Gastroesophageal sphincter (tissue), 4 donors: ENCODE results near the gene SLCO1A2. TPM values are rescaled to one million over a fixed set of nuclear protein-coding genes. Genes with fewer than 3 reads are reported as not detected.
"Not testable (repeated sequence)": the region's sequence is repeated elsewhere in the genome, so short reads cannot be mapped to it uniquely, and the experiment has no call there.

Source experiments
- ATAC-seq: fragments of 150-250 bp; one replicate; pipeline ENCODE4 v1.9.1; 2016; ENCODE audit warnings: mild to moderate bottlenecking, moderate library complexity
- H3K27ac ChIP-seq, 4 donors: fragments of 200-600 bp; sonication (generic) in 3 of 4; 1 replicate in 3 of 4; 2 replicates in 1 of 4; pipeline ENCODE4 v1.5.1; 2016 to 2019
- H3K27me3 ChIP-seq: fragments of 200-600 bp; sonication (generic); one replicate; pipeline ENCODE4 v1.5.1; 2019
- H3K36me3 ChIP-seq, 2 donors: fragments of 200-600 bp; sonication (generic); one replicate each; pipeline ENCODE4 v1.5.1; 2019; ENCODE audit warnings: control low read depth in 1 of 2
- H3K4me1 ChIP-seq, 3 donors: fragments of 200-600 bp; sonication (generic); 1 replicate in 2 of 3; 2 replicates in 1 of 3; pipeline ENCODE4 v1.5.1; 2016 to 2019; ENCODE audit warnings: control low read depth in 2 of 3
- H3K4me3 ChIP-seq, 2 donors: fragments of 200-600 bp; sonication (generic); one replicate each; pipeline ENCODE4 v1.5.1; 2019; ENCODE audit warnings: mild to moderate bottlenecking in 1 of 2, moderate library complexity in 1 of 2
- H3K9me3 ChIP-seq, 3 donors: fragments of 200-600 bp; sonication (generic); one replicate each; pipeline ENCODE4 v1.5.1; 2017 to 2019; ENCODE audit warnings: control low read depth in 2 of 3
- EP300 ChIP-seq: sonication (generic); formaldehyde crosslinking; IDR thresholded peaks from one replicate; pipeline ENCODE4 v1.6.1; 2017; ENCODE audit warnings: antibody characterized with exemption, mild to moderate bottlenecking
- POLR2A ChIP-seq, 2 donors: fragments of 450-650 bp; IDR thresholded peaks; one replicate each; pipeline ENCODE4 v1.6.1; 2017; ENCODE audit warnings: antibody characterized with exemption in 2 of 2, mild to moderate bottlenecking in 2 of 2, moderate library complexity in 1 of 2
- POLR2AphosphoS5 ChIP-seq: sonication (generic); formaldehyde crosslinking; IDR thresholded peaks from one replicate; pipeline ENCODE4 v1.6.1; 2017; ENCODE audit warnings: antibody characterized with exemption
- WGBS, 2 donors: methylation state at CpG; one replicate each; pipeline ENCODE4 v1.1.5; 2018; ENCODE audit warnings: low coverage in 1 of 2; 5-methylcytosine and 5-hydroxymethylcytosine counted together
- total RNA-seq, 4 donors: library from RNA; depleted of rRNA; stranded (reverse); fragments of >200 nt; gene quantifications; one replicate each; pipeline ENCODE4 v1.1.0, GENCODE V29; 2016
- TF ChIP-seq, protein P1 (sequence below), 4 experiments: fragments of 200-600 bp in 2 of 4; fragments of 450-650 bp in 2 of 4; sonication (generic) in 1 of 4; IDR thresholded peaks; one replicate each; pipeline ENCODE4 v1.5.1; 2017 to 2019; ENCODE audit warnings: antibody characterized with exemption in 4 of 4, mild to moderate bottlenecking in 2 of 4, moderate library complexity in 2 of 4

The SLCO1A2 gene
- total RNA-seq: under 1 TPM in 1 of 4 donors, not detected in 3; 0.04 TPM

GRCh38 chr12:21334771-21335325 lies at the start of gene SLCO1A2:
SLCO1A2 (minus strand) TSS chr12:21334917; CDS start chr12:21334647, 270 bp downstream.
- Histone ChIP-seq H3K27me3 (no peaks in the 10 kb centered on the region), H3K4me3 (no peak within 1 kb of the TSS), H3K27ac (no peak within 1 kb of the TSS), H3K4me1 (no peaks in the 10 kb centered on the region), H3K9me3 (peaks cover 0 to 4% (median 0%) of the 10 kb centered on the region in 3 donors), H3K36me3 (no peaks in the 10 kb centered on the region)
- WGBS, 2 donors: 35 to 63% methylated on average over 2 to 3 of the region's 3 CpGs
- ATAC-seq: no peak
- no peak for TF ChIP-seq POLR2AphosphoS5
- no peak for TF ChIP-seq POLR2A (IDR thresholded peaks at IDR 0.05)
- no peak for TF ChIP-seq EP300
- TF ChIP-seq, protein P1, sequence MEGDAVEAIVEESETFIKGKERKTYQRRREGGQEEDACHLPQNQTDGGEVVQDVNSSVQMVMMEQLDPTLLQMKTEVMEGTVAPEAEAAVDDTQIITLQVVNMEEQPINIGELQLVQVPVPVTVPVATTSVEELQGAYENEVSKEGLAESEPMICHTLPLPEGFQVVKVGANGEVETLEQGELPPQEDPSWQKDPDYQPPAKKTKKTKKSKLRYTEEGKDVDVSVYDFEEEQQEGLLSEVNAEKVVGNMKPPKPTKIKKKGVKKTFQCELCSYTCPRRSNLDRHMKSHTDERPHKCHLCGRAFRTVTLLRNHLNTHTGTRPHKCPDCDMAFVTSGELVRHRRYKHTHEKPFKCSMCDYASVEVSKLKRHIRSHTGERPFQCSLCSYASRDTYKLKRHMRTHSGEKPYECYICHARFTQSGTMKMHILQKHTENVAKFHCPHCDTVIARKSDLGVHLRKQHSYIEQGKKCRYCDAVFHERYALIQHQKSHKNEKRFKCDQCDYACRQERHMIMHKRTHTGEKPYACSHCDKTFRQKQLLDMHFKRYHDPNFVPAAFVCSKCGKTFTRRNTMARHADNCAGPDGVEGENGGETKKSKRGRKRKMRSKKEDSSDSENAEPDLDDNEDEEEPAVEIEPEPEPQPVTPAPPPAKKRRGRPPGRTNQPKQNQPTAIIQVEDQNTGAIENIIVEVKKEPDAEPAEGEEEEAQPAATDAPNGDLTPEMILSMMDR (IDR thresholded peaks at IDR 0.05): no peak

GRCh38 chr12:21384261-21384660 lies 49.5 kb upstream of the SLCO1A2 start:
- no peak for TF ChIP-seq POLR2A (IDR thresholded peaks at IDR 0.05)
- no peak for TF ChIP-seq EP300
- no peak for TF ChIP-seq POLR2AphosphoS5
- TF ChIP-seq, protein P1 (IDR thresholded peaks at IDR 0.05): no peak
- no peak overlapping the region for H3K27ac ChIP-seq
- no peak for ATAC-seq
- no peaks in the 10 kb centered on the region for H3K4me1 ChIP-seq
- no peaks in the 10 kb centered on the region for H3K36me3 ChIP-seq
- H3K27me3 ChIP-seq: no peaks in the 10 kb centered on the region
- no peaks in the 10 kb centered on the region for H3K9me3 ChIP-seq
- 76% methylated on average over 2 of the region's 2 CpGs; no CpG with 5 or more reads in 1 of the 2 donors for WGBS, 2 donors
- H3K4me3 ChIP-seq: no peak overlapping the region

DNA sequence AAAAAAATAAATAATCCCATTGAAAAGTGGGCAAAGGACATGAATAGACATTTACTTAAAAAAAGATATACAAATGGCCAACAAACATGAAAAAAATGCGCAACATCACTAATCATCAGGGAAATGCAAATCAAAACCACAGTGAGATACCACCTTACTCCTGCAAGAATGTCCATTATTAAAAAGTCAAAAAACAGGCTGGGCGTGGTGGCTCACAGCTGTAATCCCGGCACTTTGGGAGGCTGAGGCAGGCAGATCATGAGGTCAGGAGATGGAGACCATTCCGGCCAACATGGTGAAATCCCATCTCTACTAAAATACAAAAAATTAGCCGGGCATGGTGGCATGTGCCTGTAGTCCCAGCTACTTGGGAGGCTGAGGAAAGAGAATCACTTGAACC lies 46.6 kb upstream of the SLCO1A2 start:
- not testable (repeated sequence) for H3K27me3 ChIP-seq, H3K4me1 ChIP-seq, H3K9me3 ChIP-seq, H3K36me3 ChIP-seq, H3K4me3 ChIP-seq, ATAC-seq, H3K27ac ChIP-seq
- 82 to 89% methylated on average over 3 to 5 of the region's 5 CpGs for WGBS, 2 donors

DNA sequence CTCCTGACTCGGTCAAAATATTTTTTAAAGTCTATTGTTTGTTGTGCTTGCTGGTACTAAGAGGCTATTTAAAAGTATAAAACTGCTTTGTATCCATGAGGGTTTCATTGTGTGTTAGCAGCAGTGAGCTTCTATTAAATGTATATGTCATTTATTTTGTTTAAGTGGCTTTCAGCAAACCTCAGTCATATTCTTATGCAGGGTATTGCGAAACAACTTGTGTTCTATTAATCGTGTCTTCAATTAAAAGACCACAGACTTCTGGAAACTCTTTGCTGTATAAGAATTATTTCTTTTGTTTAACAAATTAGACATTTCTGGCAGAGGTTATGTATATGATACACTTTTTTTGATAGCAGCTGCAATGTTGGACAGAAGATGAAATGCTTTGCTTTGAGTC lies 44.5 kb upstream of the SLCO1A2 start:
- peaks cover 4% of the 10 kb centered on the region for H3K27me3 ChIP-seq
- ATAC-seq: no peak
- H3K4me1 ChIP-seq: no peaks in the 10 kb centered on the region
- TF ChIP-seq POLR2AphosphoS5 (no peak), POLR2A (IDR thresholded peaks at IDR 0.05) (no peak), EP300 (no peak)
- TF ChIP-seq, protein P1 (IDR thresholded peaks at IDR 0.05): no peak
- no peaks in the 10 kb centered on the region for H3K9me3 ChIP-seq
- H3K4me3 ChIP-seq: no peak overlapping the region
- no peaks in the 10 kb centered on the region for H3K36me3 ChIP-seq
- H3K27ac ChIP-seq: no peak overlapping the region
- WGBS, 2 donors: 61 to 65% methylated on average over 3 of the region's 3 CpGs

- Histone ChIP-seq H3K4me3 (no peak within 1 kb of the TSS), H3K36me3 (no peaks in the 10 kb centered on the region), H3K27me3 (no peaks in the 10 kb centered on the region), H3K27ac (no peak within 1 kb of the TSS), H3K4me1 (no peaks in the 10 kb centered on the region), H3K9me3 (no peaks in the 10 kb centered on the region)
- WGBS, 2 donors: 50 to 53% methylated on average over 2 of the region's 2 CpGs
- no peak for ATAC-seq
- TF ChIP-seq POLR2A (IDR thresholded peaks at IDR 0.05): no peak
- no peak for TF ChIP-seq EP300
- no peak for TF ChIP-seq POLR2AphosphoS5
- TF ChIP-seq, protein P1 (IDR thresholded peaks at IDR 0.05): no peak
These were observed 37.9 kb upstream of the SLCO1A2 start, which contains the start of gene IAPP for GRCh38 chr12:21372602-21373001. IAPP (plus strand) TSS chr12:21372902; CDS start chr12:21373352, 450 bp downstream.
